ENCODE data around the gene WDR33.

DNA sequence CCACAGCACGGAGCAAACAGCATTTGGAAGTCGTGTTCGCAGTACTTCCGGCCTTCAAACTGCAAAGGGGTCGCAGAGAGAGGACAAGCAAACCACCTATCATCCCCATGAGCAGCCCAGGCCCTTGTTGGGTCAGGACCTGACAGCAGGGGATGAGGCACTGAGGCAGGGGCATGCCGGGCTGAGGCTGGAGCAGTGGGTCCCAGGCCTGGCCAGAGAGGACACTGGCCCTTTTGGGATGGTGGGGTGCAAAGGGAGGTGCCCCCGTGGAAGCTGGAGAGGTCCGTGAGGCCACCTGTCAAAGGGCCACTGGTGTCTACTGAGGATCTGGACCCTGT is 156.2 kb downstream of the WDR33 start:
- TF ChIP-seq NR2C2 (CRISPR knock-in tag; IDR thresholded peaks at IDR 0.05; ENCODE audit: borderline replicate concordance) (no peak), ISL2 (CRISPR knock-in tag; IDR thresholded peaks at IDR 0.05) (no peak), TFE3 (CRISPR knock-in tag; IDR thresholded peaks at IDR 0.05) (no peak), NCOA5 (CRISPR knock-in tag; IDR thresholded peaks at IDR 0.05) (no peak), CTCF (CRISPR knock-in tag; IDR thresholded peaks at IDR 0.05) (no peak), RAD21 (CRISPR knock-in tag; IDR thresholded peaks at IDR 0.05) (no peak), POLR2AphosphoS5 (IDR thresholded peaks at IDR 0.05; ENCODE audit: low read depth, low read length) (no peak), ZNF253 (CRISPR knock-in tag; IDR thresholded peaks at IDR 0.05; ENCODE audit: borderline replicate concordance) (no peak), ZNF570 (CRISPR knock-in tag; IDR thresholded peaks at IDR 0.05; ENCODE audit: borderline replicate concordance) (no peak), SMC3 (IDR thresholded peaks at IDR 0.05; ENCODE audit: low read length) (no peak), TBX2 (CRISPR knock-in tag; IDR thresholded peaks at IDR 0.05; ENCODE audit: borderline replicate concordance) (no peak)
